ENCODE measurements around the gene MEIOSIN.

- TF ChIP-seq, protein P1, sequence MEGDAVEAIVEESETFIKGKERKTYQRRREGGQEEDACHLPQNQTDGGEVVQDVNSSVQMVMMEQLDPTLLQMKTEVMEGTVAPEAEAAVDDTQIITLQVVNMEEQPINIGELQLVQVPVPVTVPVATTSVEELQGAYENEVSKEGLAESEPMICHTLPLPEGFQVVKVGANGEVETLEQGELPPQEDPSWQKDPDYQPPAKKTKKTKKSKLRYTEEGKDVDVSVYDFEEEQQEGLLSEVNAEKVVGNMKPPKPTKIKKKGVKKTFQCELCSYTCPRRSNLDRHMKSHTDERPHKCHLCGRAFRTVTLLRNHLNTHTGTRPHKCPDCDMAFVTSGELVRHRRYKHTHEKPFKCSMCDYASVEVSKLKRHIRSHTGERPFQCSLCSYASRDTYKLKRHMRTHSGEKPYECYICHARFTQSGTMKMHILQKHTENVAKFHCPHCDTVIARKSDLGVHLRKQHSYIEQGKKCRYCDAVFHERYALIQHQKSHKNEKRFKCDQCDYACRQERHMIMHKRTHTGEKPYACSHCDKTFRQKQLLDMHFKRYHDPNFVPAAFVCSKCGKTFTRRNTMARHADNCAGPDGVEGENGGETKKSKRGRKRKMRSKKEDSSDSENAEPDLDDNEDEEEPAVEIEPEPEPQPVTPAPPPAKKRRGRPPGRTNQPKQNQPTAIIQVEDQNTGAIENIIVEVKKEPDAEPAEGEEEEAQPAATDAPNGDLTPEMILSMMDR (IDR thresholded peaks at IDR 0.05): peak in 1 of 6 experiments; percentile 2
- TF ChIP-seq POLR2A (IDR thresholded peaks at IDR 0.05): peak in 1 of 2 donors; percentile 72
These were observed 59.4 kb downstream of the MEIOSIN start, which contains the start of gene DMWD for GRCh38 chr19:45792470-45793177.

Measured in Peyer's patch (tissue), 4 donors.